HEK293 (cell line): ENCODE results near the gene SESN2.

Source experiments
- CTCF ChIA-PET: fragments of 350-600 bp; formaldehyde crosslinking; extraction: SDS; loops from one replicate; lab custom pipeline; 2021; ENCODE audit warnings: antibody characterized with exemption; lab: Yijun Ruan, JAX
- POLR2A ChIA-PET: fragments of 300-600 bp; formaldehyde crosslinking; extraction: SDS; loops from one replicate; lab custom pipeline; 2020; ENCODE audit warnings: antibody characterized with exemption, inconsistent platforms; lab: Yijun Ruan, JAX
- H3K27ac ChIP-seq: fragments of 200-500 bp; sonication (Bioruptor generic); 2 replicates; pipeline ENCODE4 v1.5.1; 2014; ENCODE audit warnings: low read depth, low read length, control low read depth, inconsistent platforms; ENCODE audit errors: extremely low read depth
- H3K36me3 ChIP-seq, 2 experiments: fragments of 200-500 bp in 1 of 2; sonication (Bioruptor generic) in 1 of 2; 1 replicate in 1 of 2; 2 replicates in 1 of 2; pipeline ENCODE4 v1.5.1; 2014 to 2017; ENCODE audit warnings: inconsistent platforms in 2 of 2, low read length in 2 of 2; ENCODE audit not compliant: control insufficient read depth in 2 of 2, insufficient read depth in 1 of 2
- H3K4me1 ChIP-seq: fragments of 200-500 bp; sonication (Bioruptor generic); 2 replicates; pipeline ENCODE4 v1.5.1; 2014; ENCODE audit warnings: mild to moderate bottlenecking, low read length, inconsistent platforms; ENCODE audit not compliant: control insufficient read depth, insufficient read depth
- H3K4me3 ChIP-seq: 2 replicates; pipeline ENCODE4 v1.5.1; 2011; ENCODE audit warnings: low read depth, mild to moderate bottlenecking, control low read depth, low read length, moderate library complexity
- H3K9me3 ChIP-seq: fragments of 200-500 bp; sonication (Bioruptor generic); 2 replicates; pipeline ENCODE4 v1.5.1; 2014; ENCODE audit warnings: low read depth, low read length, inconsistent platforms; ENCODE audit not compliant: control insufficient read depth, insufficient read depth
- GLIS1 ChIP-seq: fragments of 450-650 bp; formaldehyde crosslinking; IDR thresholded peaks from 2 replicates; pipeline ENCODE4 v1.5.1; 2016; ENCODE audit warnings: missing biosample characterization, missing genetic modification characterization
- KLF7 ChIP-seq: fragments of 450-650 bp; formaldehyde crosslinking; IDR thresholded peaks from 2 replicates; pipeline ENCODE4 v1.5.1; 2016; ENCODE audit warnings: missing biosample characterization, missing genetic modification characterization, borderline replicate concordance
- REPIN1 ChIP-seq: fragments of 450-650 bp; formaldehyde crosslinking; IDR thresholded peaks from 2 replicates; pipeline ENCODE4 v1.5.1; 2017; ENCODE audit warnings: missing biosample characterization, missing genetic modification characterization, low read depth
- SCRT1 ChIP-seq: fragments of 450-650 bp; formaldehyde crosslinking; IDR thresholded peaks from 2 replicates; pipeline ENCODE4 v1.5.1; 2016; ENCODE audit warnings: missing biosample characterization, missing genetic modification characterization, borderline replicate concordance
- SP3 ChIP-seq: fragments of 450-650 bp; formaldehyde crosslinking; IDR thresholded peaks from 2 replicates; pipeline ENCODE4 v1.5.1; 2016; ENCODE audit warnings: missing biosample characterization, missing genetic modification characterization
- YY1 ChIP-seq: fragments of 450-650 bp; formaldehyde crosslinking; IDR thresholded peaks from 2 replicates; pipeline ENCODE4 v1.5.1; 2018; ENCODE audit warnings: missing biosample characterization, missing genetic modification characterization
- YY2 ChIP-seq: fragments of 450-650 bp; formaldehyde crosslinking; IDR thresholded peaks from 2 replicates; pipeline ENCODE4 v1.5.1; 2016; ENCODE audit warnings: missing biosample characterization, missing genetic modification characterization
- ZBTB8A ChIP-seq: fragments of 450-650 bp; formaldehyde crosslinking; IDR thresholded peaks from 2 replicates; pipeline ENCODE4 v1.5.1; 2016; ENCODE audit warnings: missing biosample characterization, missing genetic modification characterization
- ZEB2 ChIP-seq: fragments of 450-650 bp; formaldehyde crosslinking; IDR thresholded peaks from 2 replicates; pipeline ENCODE4 v1.5.1; 2016; ENCODE audit warnings: missing biosample characterization, missing genetic modification characterization
- ZFHX2 ChIP-seq: fragments of 450-650 bp; formaldehyde crosslinking; conservative IDR thresholded peaks from 2 replicates; pipeline ENCODE4 v1.5.1; 2016; ENCODE audit warnings: missing biosample characterization, missing genetic modification characterization
- ZFP3 ChIP-seq: fragments of 450-650 bp; formaldehyde crosslinking; IDR thresholded peaks from 2 replicates; pipeline ENCODE4 v1.5.1; 2016; ENCODE audit warnings: low read depth, missing biosample characterization, missing genetic modification characterization
- ZFP69B ChIP-seq: fragments of 450-650 bp; formaldehyde crosslinking; IDR thresholded peaks from 2 replicates; pipeline ENCODE4 v1.5.1; 2016; ENCODE audit warnings: missing biosample characterization, missing genetic modification characterization
- ZNF302 ChIP-seq: fragments of 450-650 bp; formaldehyde crosslinking; IDR thresholded peaks from 2 replicates; pipeline ENCODE4 v1.5.1; 2016; ENCODE audit warnings: missing biosample characterization, missing genetic modification characterization, low read depth
- ZNF394 ChIP-seq: fragments of 450-650 bp; formaldehyde crosslinking; IDR thresholded peaks from 2 replicates; pipeline ENCODE4 v1.5.1; 2016; ENCODE audit warnings: missing biosample characterization, missing genetic modification characterization, mild to moderate bottlenecking, moderate library complexity, borderline replicate concordance
- ZNF433 ChIP-seq: fragments of 450-650 bp; formaldehyde crosslinking; IDR thresholded peaks from 2 replicates; pipeline ENCODE4 v1.5.1; 2016; ENCODE audit warnings: missing biosample characterization, missing genetic modification characterization, low read depth
- ZNF48 ChIP-seq: fragments of 450-650 bp; formaldehyde crosslinking; IDR thresholded peaks from 2 replicates; pipeline ENCODE4 v1.5.1; 2016; ENCODE audit warnings: missing biosample characterization, missing genetic modification characterization
- ZNF501 ChIP-seq: fragments of 450-650 bp; formaldehyde crosslinking; IDR thresholded peaks from 2 replicates; pipeline ENCODE4 v1.5.1; 2016; ENCODE audit warnings: missing biosample characterization, missing genetic modification characterization
- ZNF561 ChIP-seq: fragments of 450-650 bp; IDR thresholded peaks from 2 replicates; pipeline ENCODE4 v1.5.1; 2018; ENCODE audit warnings: missing biosample characterization, missing genetic modification characterization, borderline replicate concordance
- ZNF600 ChIP-seq: fragments of 450-650 bp; formaldehyde crosslinking; IDR thresholded peaks from 2 replicates; pipeline ENCODE4 v1.5.1; 2016; ENCODE audit warnings: missing biosample characterization, missing genetic modification characterization
- ZNF660 ChIP-seq: fragments of 450-650 bp; IDR thresholded peaks from 2 replicates; pipeline ENCODE4 v1.5.1; 2018; ENCODE audit warnings: missing biosample characterization, mild to moderate bottlenecking, missing genetic modification characterization
- ZNF837 ChIP-seq: fragments of 450-650 bp; formaldehyde crosslinking; IDR thresholded peaks from 2 replicates; pipeline ENCODE4 v1.5.1; 2016; ENCODE audit warnings: missing biosample characterization, missing genetic modification characterization
- ZSCAN16 ChIP-seq: fragments of 450-650 bp; formaldehyde crosslinking; IDR thresholded peaks from 2 replicates; pipeline ENCODE4 v1.5.1; 2016; ENCODE audit warnings: missing biosample characterization, missing genetic modification characterization
- TF ChIP-seq, protein P1 (sequence below): fragments of 450-650 bp; formaldehyde crosslinking; IDR thresholded peaks from 2 replicates; pipeline ENCODE4 v1.5.0; 2017; ENCODE audit warnings: missing biosample characterization, missing genetic modification characterization, borderline replicate concordance
- TF ChIP-seq, protein P2 (sequence below): fragments of 450-650 bp; formaldehyde crosslinking; IDR thresholded peaks from 2 replicates; pipeline ENCODE4 v1.5.1; 2016; ENCODE audit warnings: missing biosample characterization, missing genetic modification characterization
- TF ChIP-seq, protein P3 (sequence below): fragments of 450-650 bp; formaldehyde crosslinking; IDR thresholded peaks from 2 replicates; pipeline ENCODE4 v1.5.1; 2017; ENCODE audit warnings: missing biosample characterization, missing genetic modification characterization
- TF ChIP-seq, protein P4 (sequence below): fragments of 450-650 bp; formaldehyde crosslinking; IDR thresholded peaks from 2 replicates; pipeline ENCODE4 v1.5.1; 2016; ENCODE audit warnings: missing biosample characterization, missing genetic modification characterization
- TF ChIP-seq, protein P5 (sequence below): fragments of 450-650 bp; formaldehyde crosslinking; IDR thresholded peaks from 2 replicates; pipeline ENCODE4 v1.5.1; 2016; ENCODE audit warnings: missing biosample characterization, missing genetic modification characterization

The SESN2 gene

DNA sequence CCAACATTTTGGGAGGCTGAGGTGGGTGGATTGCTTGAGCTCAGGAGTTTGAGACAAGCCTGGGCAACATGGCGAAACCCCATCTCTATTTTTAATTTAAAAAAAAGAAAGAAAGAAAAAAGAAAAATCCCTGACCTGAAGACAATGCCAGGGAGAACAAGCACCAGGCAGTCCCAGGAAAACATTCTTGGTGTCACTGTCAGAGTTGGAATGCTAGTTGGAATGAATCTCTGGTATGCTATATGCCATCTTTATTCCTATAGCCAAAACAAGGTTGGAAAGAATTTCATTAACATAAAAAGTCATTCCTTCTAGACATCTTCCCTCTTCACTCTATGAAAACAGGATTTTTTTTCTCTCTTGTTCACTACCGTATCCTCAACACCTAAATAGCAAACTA lies 29.3 kb upstream of the SESN2 start (continued):
- TF ChIP-seq, protein P1, sequence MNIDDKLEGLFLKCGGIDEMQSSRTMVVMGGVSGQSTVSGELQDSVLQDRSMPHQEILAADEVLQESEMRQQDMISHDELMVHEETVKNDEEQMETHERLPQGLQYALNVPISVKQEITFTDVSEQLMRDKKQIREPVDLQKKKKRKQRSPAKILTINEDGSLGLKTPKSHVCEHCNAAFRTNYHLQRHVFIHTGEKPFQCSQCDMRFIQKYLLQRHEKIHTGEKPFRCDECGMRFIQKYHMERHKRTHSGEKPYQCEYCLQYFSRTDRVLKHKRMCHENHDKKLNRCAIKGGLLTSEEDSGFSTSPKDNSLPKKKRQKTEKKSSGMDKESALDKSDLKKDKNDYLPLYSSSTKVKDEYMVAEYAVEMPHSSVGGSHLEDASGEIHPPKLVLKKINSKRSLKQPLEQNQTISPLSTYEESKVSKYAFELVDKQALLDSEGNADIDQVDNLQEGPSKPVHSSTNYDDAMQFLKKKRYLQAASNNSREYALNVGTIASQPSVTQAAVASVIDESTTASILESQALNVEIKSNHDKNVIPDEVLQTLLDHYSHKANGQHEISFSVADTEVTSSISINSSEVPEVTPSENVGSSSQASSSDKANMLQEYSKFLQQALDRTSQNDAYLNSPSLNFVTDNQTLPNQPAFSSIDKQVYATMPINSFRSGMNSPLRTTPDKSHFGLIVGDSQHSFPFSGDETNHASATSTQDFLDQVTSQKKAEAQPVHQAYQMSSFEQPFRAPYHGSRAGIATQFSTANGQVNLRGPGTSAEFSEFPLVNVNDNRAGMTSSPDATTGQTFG, result no peak
- TF ChIP-seq ZNF837 (tag by site-specific recombination) (no peak), ZNF48 (no peak)
- TF ChIP-seq, all 188 proteins: peak for 0

DNA sequence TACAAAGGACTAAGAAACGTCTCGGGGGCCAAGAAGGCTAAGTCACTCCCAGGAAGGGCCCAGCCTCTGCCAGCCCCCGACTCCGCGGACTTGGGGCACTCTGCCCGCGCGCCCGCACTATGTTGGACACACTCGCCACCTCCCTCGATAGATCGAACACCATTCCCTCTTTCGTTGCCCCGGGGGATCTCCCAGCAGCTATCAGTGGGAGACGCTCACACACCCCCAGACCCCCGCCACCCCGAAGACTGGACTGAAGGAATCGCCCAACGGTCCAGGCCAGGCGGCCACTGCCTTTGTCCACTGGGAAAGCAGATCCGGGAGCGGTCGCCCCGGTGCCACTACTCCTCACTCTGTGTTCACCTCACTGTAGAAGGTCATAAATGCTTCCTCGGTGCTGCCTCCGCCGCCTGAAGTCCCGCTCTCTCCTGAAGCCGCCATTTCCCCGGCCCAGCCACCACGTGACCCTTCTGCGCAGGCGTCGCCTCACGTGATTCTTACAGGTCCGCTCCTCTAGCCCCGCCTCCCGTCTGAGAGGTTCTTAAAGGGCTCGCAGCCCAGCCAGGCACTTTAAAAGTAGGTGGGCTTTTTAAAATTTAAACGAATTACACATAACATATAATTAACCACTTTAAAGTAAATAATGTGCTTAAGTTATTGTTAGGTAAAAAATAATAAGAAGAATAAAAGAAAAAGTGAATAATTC lies 26.6 kb upstream of the SESN2 start, which contains the start of gene DNAJC8:
Gene DNAJC8, minus strand, starts transcription at position 472 of the 706 bp plus-strand sequence. Its CDS starts 31 bp downstream, at position 441.
- CTCF ChIA-PET, result interaction anchor here (0.6 to 1.0 kb wide), 3 partner anchors 16 to 127 kb away, joined by 3 to 4 read pairs (median 3); no protein-coding TSS in a partner anchor
- TF ChIP-seq ZFP69B (tag by site-specific recombination), result 0 out of 2 replicates have a peak, but pooled peaks have one; percentile 31
- no peak for TF ChIP-seq ZNF600 (tag by site-specific recombination)
- peak; percentile 94 for TF ChIP-seq YY1 (tag by site-specific recombination)
- TF ChIP-seq ZSCAN16, result no peak
- TF ChIP-seq ZNF433 (tag by site-specific recombination), result no peak
- TF ChIP-seq REPIN1 (tag by site-specific recombination), result 0 out of 2 replicates have a peak, but pooled peaks have one; percentile 60
- peak; percentile 40; the same call in 1 of the 2 replicates for TF ChIP-seq ZNF561 (tag by site-specific recombination)
- peak; percentile 74 for TF ChIP-seq ZFHX2 (tag by site-specific recombination)
- no peak; the same call in 1 of the 2 replicates for TF ChIP-seq KLF7 (tag by site-specific recombination)
- TF ChIP-seq SCRT1 (tag by site-specific recombination), result peak; percentile 75
- TF ChIP-seq ZNF394 (tag by site-specific recombination), result 0 out of 2 replicates have a peak, but pooled peaks have one; percentile 40
- TF ChIP-seq SP3 (tag by site-specific recombination), result peak; percentile 74
- TF ChIP-seq, protein P2, sequence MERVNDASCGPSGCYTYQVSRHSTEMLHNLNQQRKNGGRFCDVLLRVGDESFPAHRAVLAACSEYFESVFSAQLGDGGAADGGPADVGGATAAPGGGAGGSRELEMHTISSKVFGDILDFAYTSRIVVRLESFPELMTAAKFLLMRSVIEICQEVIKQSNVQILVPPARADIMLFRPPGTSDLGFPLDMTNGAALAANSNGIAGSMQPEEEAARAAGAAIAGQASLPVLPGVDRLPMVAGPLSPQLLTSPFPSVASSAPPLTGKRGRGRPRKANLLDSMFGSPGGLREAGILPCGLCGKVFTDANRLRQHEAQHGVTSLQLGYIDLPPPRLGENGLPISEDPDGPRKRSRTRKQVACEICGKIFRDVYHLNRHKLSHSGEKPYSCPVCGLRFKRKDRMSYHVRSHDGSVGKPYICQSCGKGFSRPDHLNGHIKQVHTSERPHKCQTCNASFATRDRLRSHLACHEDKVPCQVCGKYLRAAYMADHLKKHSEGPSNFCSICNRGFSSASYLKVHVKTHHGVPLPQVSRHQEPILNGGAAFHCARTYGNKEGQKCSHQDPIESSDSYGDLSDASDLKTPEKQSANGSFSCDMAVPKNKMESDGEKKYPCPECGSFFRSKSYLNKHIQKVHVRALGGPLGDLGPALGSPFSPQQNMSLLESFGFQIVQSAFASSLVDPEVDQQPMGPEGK (tag by site-specific recombination), result peak; percentile 71
- TF ChIP-seq, protein P3, sequence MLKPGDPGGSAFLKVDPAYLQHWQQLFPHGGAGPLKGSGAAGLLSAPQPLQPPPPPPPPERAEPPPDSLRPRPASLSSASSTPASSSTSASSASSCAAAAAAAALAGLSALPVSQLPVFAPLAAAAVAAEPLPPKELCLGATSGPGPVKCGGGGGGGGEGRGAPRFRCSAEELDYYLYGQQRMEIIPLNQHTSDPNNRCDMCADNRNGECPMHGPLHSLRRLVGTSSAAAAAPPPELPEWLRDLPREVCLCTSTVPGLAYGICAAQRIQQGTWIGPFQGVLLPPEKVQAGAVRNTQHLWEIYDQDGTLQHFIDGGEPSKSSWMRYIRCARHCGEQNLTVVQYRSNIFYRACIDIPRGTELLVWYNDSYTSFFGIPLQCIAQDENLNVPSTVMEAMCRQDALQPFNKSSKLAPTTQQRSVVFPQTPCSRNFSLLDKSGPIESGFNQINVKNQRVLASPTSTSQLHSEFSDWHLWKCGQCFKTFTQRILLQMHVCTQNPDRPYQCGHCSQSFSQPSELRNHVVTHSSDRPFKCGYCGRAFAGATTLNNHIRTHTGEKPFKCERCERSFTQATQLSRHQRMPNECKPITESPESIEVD (tag by site-specific recombination), result no peak
- 0 out of 2 replicates have a peak, but pooled peaks have one; percentile 24 for TF ChIP-seq ZBTB8A (tag by site-specific recombination)
- TF ChIP-seq YY2 (tag by site-specific recombination), result peak; percentile 89
- TF ChIP-seq, protein P4, sequence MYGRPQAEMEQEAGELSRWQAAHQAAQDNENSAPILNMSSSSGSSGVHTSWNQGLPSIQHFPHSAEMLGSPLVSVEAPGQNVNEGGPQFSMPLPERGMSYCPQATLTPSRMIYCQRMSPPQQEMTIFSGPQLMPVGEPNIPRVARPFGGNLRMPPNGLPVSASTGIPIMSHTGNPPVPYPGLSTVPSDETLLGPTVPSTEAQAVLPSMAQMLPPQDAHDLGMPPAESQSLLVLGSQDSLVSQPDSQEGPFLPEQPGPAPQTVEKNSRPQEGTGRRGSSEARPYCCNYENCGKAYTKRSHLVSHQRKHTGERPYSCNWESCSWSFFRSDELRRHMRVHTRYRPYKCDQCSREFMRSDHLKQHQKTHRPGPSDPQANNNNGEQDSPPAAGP (tag by site-specific recombination), result peak; percentile 44; the same call in 1 of the 2 replicates
- TF ChIP-seq, protein P5, sequence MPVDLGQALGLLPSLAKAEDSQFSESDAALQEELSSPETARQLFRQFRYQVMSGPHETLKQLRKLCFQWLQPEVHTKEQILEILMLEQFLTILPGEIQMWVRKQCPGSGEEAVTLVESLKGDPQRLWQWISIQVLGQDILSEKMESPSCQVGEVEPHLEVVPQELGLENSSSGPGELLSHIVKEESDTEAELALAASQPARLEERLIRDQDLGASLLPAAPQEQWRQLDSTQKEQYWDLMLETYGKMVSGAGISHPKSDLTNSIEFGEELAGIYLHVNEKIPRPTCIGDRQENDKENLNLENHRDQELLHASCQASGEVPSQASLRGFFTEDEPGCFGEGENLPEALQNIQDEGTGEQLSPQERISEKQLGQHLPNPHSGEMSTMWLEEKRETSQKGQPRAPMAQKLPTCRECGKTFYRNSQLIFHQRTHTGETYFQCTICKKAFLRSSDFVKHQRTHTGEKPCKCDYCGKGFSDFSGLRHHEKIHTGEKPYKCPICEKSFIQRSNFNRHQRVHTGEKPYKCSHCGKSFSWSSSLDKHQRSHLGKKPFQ (tag by site-specific recombination), result no peak
- TF ChIP-seq GLIS1 (tag by site-specific recombination), result 0 out of 2 replicates have a peak, but pooled peaks have one; percentile 33
- no peak for TF ChIP-seq ZNF302
- TF ChIP-seq ZEB2, result peak; percentile 90
- TF ChIP-seq ZNF660, result peak; percentile 62; the same call in 1 of the 2 replicates
- peak; percentile 83; the same call in 1 of the 2 replicates for TF ChIP-seq ZNF501
- TF ChIP-seq ZFP3 (tag by site-specific recombination), result no peak

More for the DNA sequence above, 26.6 kb upstream of the SESN2 start, which contains the start of gene DNAJC8:
- Histone ChIP-seq H3K36me3 (peaks cover 24 to 41% of the 10 kb centered on the region in 2 experiments), H3K9me3 (no peaks in the 10 kb centered on the region), H3K4me3 (peak within 1 kb of the TSS; percentile 100), H3K4me1 (0 out of 2 replicates have a peak, but pooled peaks cover 3% of the 10 kb centered on the region), H3K27ac (no peak within 1 kb of the TSS; the same call in 1 of the 2 replicates)
- POLR2A ChIA-PET, result no interaction called here
